ENCODE results near the gene TGFBR3.
A peak's percentile ranks its signal among the peaks of the same experiment; 100 is the strongest.

Gene TGFBR3

DNA sequence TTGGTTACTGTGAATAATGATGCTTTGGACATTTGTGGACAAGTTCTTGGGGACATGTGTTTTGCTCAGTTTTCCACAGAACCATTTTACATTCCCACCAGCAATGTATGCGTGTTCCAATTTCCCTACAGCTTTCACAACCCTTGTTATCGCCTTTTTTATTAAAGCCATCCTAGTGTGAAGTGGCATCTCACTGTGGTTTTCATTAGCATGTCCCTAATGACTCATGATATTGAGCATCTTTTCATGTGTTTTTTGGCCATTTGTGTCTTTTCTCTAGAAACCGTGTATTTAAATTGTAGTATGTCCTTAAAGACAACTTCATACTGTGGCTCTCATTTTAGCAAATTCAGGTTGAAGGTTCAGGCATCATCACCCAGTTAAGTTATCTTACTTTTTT is 132.1 kb downstream of the TGFBR3 start:
- TF ChIP-seq, protein P1, sequence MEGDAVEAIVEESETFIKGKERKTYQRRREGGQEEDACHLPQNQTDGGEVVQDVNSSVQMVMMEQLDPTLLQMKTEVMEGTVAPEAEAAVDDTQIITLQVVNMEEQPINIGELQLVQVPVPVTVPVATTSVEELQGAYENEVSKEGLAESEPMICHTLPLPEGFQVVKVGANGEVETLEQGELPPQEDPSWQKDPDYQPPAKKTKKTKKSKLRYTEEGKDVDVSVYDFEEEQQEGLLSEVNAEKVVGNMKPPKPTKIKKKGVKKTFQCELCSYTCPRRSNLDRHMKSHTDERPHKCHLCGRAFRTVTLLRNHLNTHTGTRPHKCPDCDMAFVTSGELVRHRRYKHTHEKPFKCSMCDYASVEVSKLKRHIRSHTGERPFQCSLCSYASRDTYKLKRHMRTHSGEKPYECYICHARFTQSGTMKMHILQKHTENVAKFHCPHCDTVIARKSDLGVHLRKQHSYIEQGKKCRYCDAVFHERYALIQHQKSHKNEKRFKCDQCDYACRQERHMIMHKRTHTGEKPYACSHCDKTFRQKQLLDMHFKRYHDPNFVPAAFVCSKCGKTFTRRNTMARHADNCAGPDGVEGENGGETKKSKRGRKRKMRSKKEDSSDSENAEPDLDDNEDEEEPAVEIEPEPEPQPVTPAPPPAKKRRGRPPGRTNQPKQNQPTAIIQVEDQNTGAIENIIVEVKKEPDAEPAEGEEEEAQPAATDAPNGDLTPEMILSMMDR (IDR thresholded peaks at IDR 0.05; ENCODE audit: low read depth, low read length): no peak
- in situ Hi-C loops (cut with HindIII; ENCODE audit: low sequenced_read_pairs): no loop called here
- no peak overlapping the region for H3K4me3 ChIP-seq (ENCODE audit: low read depth, low read length)
- DNase-seq (ENCODE audit: low read depth, low spot score): no peak

DNA sequence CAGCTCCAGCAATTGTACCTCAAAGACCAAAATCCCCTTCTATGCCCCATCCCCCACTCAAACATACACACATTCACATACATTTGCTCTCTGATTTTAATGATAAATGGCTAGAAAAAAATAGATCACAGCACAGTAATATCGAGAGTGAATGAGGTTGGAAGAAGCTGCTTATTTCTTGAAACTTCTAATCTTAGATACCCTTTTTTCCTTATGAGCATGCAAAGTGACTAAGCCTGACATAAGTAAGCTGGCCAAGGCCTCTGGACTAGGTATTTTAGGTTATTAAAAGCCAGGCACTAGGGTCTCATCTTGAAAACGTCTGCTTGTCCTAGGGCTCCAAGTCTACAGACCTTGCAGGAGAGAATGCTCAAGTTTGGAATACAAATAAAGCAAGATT is 133.6 kb downstream of the TGFBR3 start:
- DNase-seq (ENCODE audit: low read depth, low spot score): no peak
- in situ Hi-C loops (cut with HindIII; ENCODE audit: low sequenced_read_pairs): no loop called here
- no peak overlapping the region for H3K4me3 ChIP-seq (ENCODE audit: low read depth, low read length)
- TF ChIP-seq, protein P1 (IDR thresholded peaks at IDR 0.05; ENCODE audit: low read depth, low read length): no peak

DNA sequence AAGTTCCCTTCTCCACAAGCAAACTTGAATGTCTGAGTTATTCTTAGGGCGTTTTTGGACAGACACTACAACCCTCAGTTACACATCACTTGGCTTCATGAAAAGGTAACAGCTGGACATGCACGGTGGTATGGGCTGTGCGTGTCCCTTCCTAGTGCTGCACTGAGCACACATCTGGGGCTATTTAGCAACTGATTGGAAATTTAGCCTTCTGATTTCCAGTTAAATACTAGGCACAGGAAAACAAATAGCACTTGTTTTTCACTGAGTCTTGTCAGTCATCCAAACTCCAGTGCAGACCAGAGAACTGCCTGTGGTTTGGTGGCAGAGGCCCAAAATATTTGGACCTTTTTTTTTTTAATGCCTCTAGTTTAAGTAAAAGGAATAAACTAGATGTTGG is 134.7 kb downstream of the TGFBR3 start:
- TF ChIP-seq, protein P1 (IDR thresholded peaks at IDR 0.05; ENCODE audit: low read depth, low read length): no peak
- peak; percentile 65 for DNase-seq (ENCODE audit: low read depth, low spot score)
- in situ Hi-C loops (cut with HindIII; ENCODE audit: low sequenced_read_pairs): no loop called here
- no peak overlapping the region for H3K4me3 ChIP-seq (ENCODE audit: low read depth, low read length)

DNA sequence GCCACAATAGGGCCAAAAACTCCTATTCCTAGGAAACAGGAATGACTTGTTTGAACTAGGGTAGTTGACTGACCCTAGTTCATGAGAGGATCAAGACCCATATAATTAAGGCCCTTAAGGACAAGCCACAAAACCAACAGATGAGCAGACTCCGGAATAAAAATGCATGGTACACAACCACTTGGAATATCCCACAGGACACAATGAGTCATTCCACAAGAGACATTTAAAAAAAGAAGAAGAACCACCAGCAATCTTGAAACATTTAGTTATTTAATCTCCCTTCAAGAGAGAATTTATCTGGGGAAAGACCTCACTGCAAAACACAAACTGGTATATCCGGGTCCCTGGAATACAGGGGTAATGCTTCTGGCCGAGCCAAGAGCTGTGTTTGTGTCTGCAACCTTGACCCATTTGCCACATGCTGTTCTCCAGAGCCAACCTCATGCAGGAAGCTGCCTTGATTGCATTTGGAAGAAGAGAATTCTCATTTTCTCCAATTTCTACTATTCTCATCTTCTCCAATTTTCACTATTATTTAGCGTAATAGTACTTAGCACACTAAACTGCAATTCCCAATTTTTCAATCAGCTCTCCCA is 135.5 kb downstream of the TGFBR3 start:
- in situ Hi-C loops (cut with HindIII; ENCODE audit: low sequenced_read_pairs): no loop called here
- TF ChIP-seq, protein P1 (IDR thresholded peaks at IDR 0.05; ENCODE audit: low read depth, low read length): no peak
- peak; percentile 32 for DNase-seq (ENCODE audit: low read depth, low spot score)

DNA sequence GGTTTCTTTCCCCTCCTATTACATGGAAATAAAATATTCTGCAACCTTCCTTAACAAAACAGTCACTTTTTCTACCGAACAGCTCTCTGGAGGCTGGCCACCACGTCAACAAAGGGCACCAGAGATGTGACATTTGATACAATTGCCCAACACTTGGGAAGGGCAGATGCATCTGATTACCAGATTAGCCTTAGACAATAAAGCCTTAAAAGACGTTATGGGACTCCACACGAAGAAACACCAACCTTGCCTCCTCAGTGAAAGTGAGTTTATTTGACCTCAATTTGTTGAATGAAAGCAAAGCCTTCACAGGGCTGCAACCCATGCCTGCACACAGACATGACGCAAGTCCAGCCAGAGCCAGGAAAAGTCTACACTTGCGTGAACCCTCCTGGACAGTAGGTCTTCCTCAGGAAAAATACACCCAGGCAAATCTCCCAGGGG is 136.1 kb downstream of the TGFBR3 start:
- in situ Hi-C loops (cut with HindIII; ENCODE audit: low sequenced_read_pairs): no loop called here
- H3K4me3 ChIP-seq (ENCODE audit: low read depth, low read length): no peak overlapping the region
- TF ChIP-seq, protein P1 (IDR thresholded peaks at IDR 0.05; ENCODE audit: low read depth, low read length): no peak
- DNase-seq (ENCODE audit: low read depth, low spot score): no peak

More for the DNA sequence above, 135.5 kb downstream of the TGFBR3 start:
- H3K4me3 ChIP-seq (ENCODE audit: low read depth, low read length): no peak overlapping the region

DNA sequence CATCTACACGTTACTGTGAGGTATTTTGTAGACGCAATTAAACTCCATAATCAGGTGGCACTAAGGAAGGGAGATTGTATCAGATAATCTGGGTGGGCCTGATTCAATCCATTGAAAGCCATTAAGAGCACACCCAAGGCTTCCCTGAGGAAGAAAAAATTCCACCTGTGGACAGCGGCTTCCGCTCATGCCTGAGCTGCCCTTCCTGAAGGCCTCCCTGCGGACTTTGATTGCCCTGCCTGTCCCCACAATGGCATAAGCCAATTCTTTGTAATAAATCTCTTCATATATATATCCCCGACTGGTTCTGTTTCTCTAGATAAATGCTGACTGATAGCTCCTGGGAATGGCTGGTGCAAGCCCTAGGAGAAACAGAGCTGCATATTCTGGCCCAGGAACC is 138.3 kb downstream of the TGFBR3 start:
- TF ChIP-seq, protein P1 (IDR thresholded peaks at IDR 0.05; ENCODE audit: low read depth, low read length): no peak
- no peak overlapping the region for H3K4me3 ChIP-seq (ENCODE audit: low read depth, low read length)
- no peak for DNase-seq (ENCODE audit: low read depth, low spot score)
- in situ Hi-C loops (cut with HindIII; ENCODE audit: low sequenced_read_pairs): no loop called here
